OCI-LY1 (cell line): ENCODE data around the gene LRFN3.

Experiments used
- H2AFZ ChIP-seq: fragments of 200-600 bp; sonication (generic), shearing (Covaris generic); 2 replicates; pipeline ENCODE4 v1.6.0; 2014; ENCODE audit warnings: antibody characterized with exemption, mild to moderate bottlenecking, low read length
- H3F3A ChIP-seq: fragments of 200-600 bp; sonication (generic), shearing (Covaris generic); 2 replicates; pipeline ENCODE4 v1.6.0; 2014; ENCODE audit warnings: mild to moderate bottlenecking, antibody characterized with exemption, low read length, moderate library complexity; ENCODE audit not compliant: insufficient read depth
- H3K27ac ChIP-seq: fragments of 200-600 bp; sonication (generic); 2 replicates; pipeline ENCODE4 v1.5.1; 2014; ENCODE audit warnings: low read length, mixed run types, mild to moderate bottlenecking, low read depth; ENCODE audit not compliant: poor library complexity, severe bottlenecking
- H3K27me3 ChIP-seq: fragments of 200-600 bp; sonication (generic); 2 replicates; pipeline ENCODE4 v1.6.0; 2014; ENCODE audit warnings: antibody characterized with exemption, mild to moderate bottlenecking, low read length, moderate library complexity; ENCODE audit not compliant: insufficient read depth
- H3K36me3 ChIP-seq: fragments of 200-600 bp; sonication (generic); 2 replicates; pipeline ENCODE4 v1.6.1; 2014; ENCODE audit warnings: mild to moderate bottlenecking, antibody characterized with exemption, low read length, moderate library complexity, mixed read lengths; ENCODE audit not compliant: insufficient read depth
- H3K4me1 ChIP-seq: fragments of 200-600 bp; sonication (generic); 2 replicates; pipeline ENCODE4 v1.5.1; 2014; ENCODE audit warnings: mild to moderate bottlenecking, low read length, moderate library complexity; ENCODE audit not compliant: insufficient read depth, severe bottlenecking
- H3K4me2 ChIP-seq: fragments of 200-600 bp; sonication (generic), shearing (Covaris generic); 2 replicates; pipeline ENCODE4 v1.6.1; 2014; ENCODE audit warnings: low read length
- H3K4me3 ChIP-seq: fragments of 200-600 bp; sonication (generic); 2 replicates; pipeline ENCODE4 v1.5.1; 2014; ENCODE audit warnings: low read length, low read depth, mild to moderate bottlenecking, mixed read lengths; ENCODE audit not compliant: poor library complexity, severe bottlenecking
- H3K79me2 ChIP-seq: fragments of 200-600 bp; shearing (Covaris generic); 2 replicates; pipeline ENCODE4 v1.6.1; 2016; ENCODE audit warnings: mixed run types, low read length, mixed read lengths; ENCODE audit not compliant: insufficient read depth
- H3K9ac ChIP-seq: fragments of 200-600 bp; sonication (generic), shearing (Covaris generic); 2 replicates; pipeline ENCODE4 v1.6.1; 2014; ENCODE audit warnings: mild to moderate bottlenecking, low read length, mixed read lengths
- H3K9me2 ChIP-seq: fragments of 200-600 bp; sonication (generic), shearing (Covaris generic); 2 replicates; pipeline ENCODE4 v1.6.1; 2014; ENCODE audit warnings: low read depth, mild to moderate bottlenecking, low read length, mixed read lengths
- H3K9me3 ChIP-seq: fragments of 200-600 bp; shearing (Covaris generic); 2 replicates; pipeline ENCODE4 v1.6.1; 2014; ENCODE audit warnings: low read length, mixed read lengths
- H4K20me1 ChIP-seq: fragments of 200-600 bp; sonication (generic), shearing (Covaris generic); 2 replicates; pipeline ENCODE4 v1.6.0; 2016; ENCODE audit warnings: mild to moderate bottlenecking, low read length; ENCODE audit not compliant: insufficient read depth
- CTCF ChIP-seq: fragments of 200-600 bp; sonication (generic), shearing (Covaris generic); IDR thresholded peaks from 2 replicates; pipeline ENCODE4 v1.5.1; 2017; ENCODE audit warnings: mild to moderate bottlenecking, antibody characterized with exemption, low read length, moderate library complexity, mixed read lengths
- EZH2 ChIP-seq: fragments of 200-600 bp; sonication (generic), shearing (Covaris generic); IDR thresholded peaks from 2 replicates; pipeline ENCODE4 v1.8.0; 2017; ENCODE audit warnings: borderline replicate concordance, mixed run types, mild to moderate bottlenecking, antibody characterized with exemption, low read length, moderate library complexity, mixed read lengths

The LRFN3 gene

GRCh38 chr19:35963514-35963913 lies 27.3 kb downstream of the LRFN3 start:
- no peaks in the 10 kb centered on the region for H3K4me1 ChIP-seq
- H3F3A ChIP-seq, result no peaks in the 10 kb centered on the region
- H3K36me3 ChIP-seq, result no peaks in the 10 kb centered on the region
- H3K9me2 ChIP-seq, result no peaks in the 10 kb centered on the region
- no peaks in the 10 kb centered on the region for H3K79me2 ChIP-seq
- no peaks in the 10 kb centered on the region for H3K9me3 ChIP-seq
- no peak for TF ChIP-seq CTCF
- no peak for TF ChIP-seq EZH2
- no peak overlapping the region for H3K9ac ChIP-seq
- no peak overlapping the region for H3K4me2 ChIP-seq
- no peak overlapping the region for H3K4me3 ChIP-seq
- H2AFZ ChIP-seq, result no peak overlapping the region
- no peak overlapping the region for H3K27ac ChIP-seq
- peaks cover 7% of the 10 kb centered on the region; the same call in 1 of the 2 replicates for H3K27me3 ChIP-seq
- no peaks in the 10 kb centered on the region for H4K20me1 ChIP-seq

- Histone ChIP-seq H3K4me2 (no peak overlapping the region), H3K9me3 (no peaks in the 10 kb centered on the region), H3K27me3 (no peaks in the 10 kb centered on the region; the same call in 1 of the 2 replicates), H3K36me3 (no peaks in the 10 kb centered on the region), H4K20me1 (no peaks in the 10 kb centered on the region), H3K79me2 (no peaks in the 10 kb centered on the region), H3F3A (no peaks in the 10 kb centered on the region), H2AFZ (no peak overlapping the region), H3K9me2 (no peaks in the 10 kb centered on the region), H3K4me3 (no peak overlapping the region), H3K9ac (no peak overlapping the region), H3K4me1 (no peaks in the 10 kb centered on the region), H3K27ac (no peak overlapping the region)
- no peak for TF ChIP-seq EZH2
- TF ChIP-seq CTCF, result no peak
These were observed 30.6 kb downstream of the LRFN3 start for GRCh38 chr19:35966771-35967170.

- H3K9ac ChIP-seq, result no peak overlapping the region
- H3K9me2 ChIP-seq, result no peaks in the 10 kb centered on the region
- H2AFZ ChIP-seq, result no peak overlapping the region
- no peaks in the 10 kb centered on the region for H3K79me2 ChIP-seq
- H3K4me2 ChIP-seq, result no peak overlapping the region
- TF ChIP-seq CTCF (no peak), EZH2 (no peak)
- no peak overlapping the region for H3K27ac ChIP-seq
- no peaks in the 10 kb centered on the region for H3K9me3 ChIP-seq
- no peaks in the 10 kb centered on the region for H3K27me3 ChIP-seq
- no peak overlapping the region for H3K4me3 ChIP-seq
- no peaks in the 10 kb centered on the region for H4K20me1 ChIP-seq
- H3K36me3 ChIP-seq, result no peaks in the 10 kb centered on the region
- H3F3A ChIP-seq, result no peaks in the 10 kb centered on the region
- no peaks in the 10 kb centered on the region for H3K4me1 ChIP-seq
These were observed 37.3 kb downstream of the LRFN3 start for GRCh38 chr19:35973487-35973886.
